CD4-positive, alpha-beta T cell treated with Interleukin-6 at 100 ng/mL for 8 hours (primary cell): ENCODE results near the gene ARL17B.
"Not testable (repeated sequence)": the region's sequence is repeated elsewhere in the genome, so short reads cannot be mapped to it uniquely, and the experiment has no call there.

Source experiments
- DNase-seq: peaks from one replicate; pipeline ENCODE4 v3.0.0-alpha.2; 2020; ENCODE audit warnings: mixed read lengths, low spot score

The ARL17B gene

GRCh38 chr17:46361755-46362154 lies at the start of gene ARL17B:
Gene ARL17B, minus strand, starts transcription at chr17:46361766. Its CDS starts 3,369 bp downstream, at chr17:46358397.
- not testable (repeated sequence) for DNase-seq

GRCh38 chr17:46409864-46410263 lies 48.3 kb upstream of the ARL17B start:
- not testable (repeated sequence) for DNase-seq

- not testable (repeated sequence) for DNase-seq
These were observed 45.6 kb upstream of the ARL17B start for GRCh38 chr17:46407155-46407554.

- not testable (repeated sequence) for DNase-seq
These were observed 39.6 kb upstream of the ARL17B start for GRCh38 chr17:46401033-46401787.

- DNase-seq = not testable (repeated sequence)
These were observed 39.0 kb upstream of the ARL17B start for GRCh38 chr17:46400543-46400942.

GRCh38 chr17:46399993-46400392 lies 38.4 kb upstream of the ARL17B start:
- not testable (repeated sequence) for DNase-seq

- not testable (repeated sequence) for DNase-seq
These were observed 34.7 kb upstream of the ARL17B start for GRCh38 chr17:46396292-46396691.

GRCh38 chr17:46393702-46394101 lies 32.1 kb upstream of the ARL17B start:
- DNase-seq = not testable (repeated sequence)

GRCh38 chr17:46385491-46385890 lies 23.9 kb upstream of the ARL17B start:
- DNase-seq = not testable (repeated sequence)

- DNase-seq = not testable (repeated sequence)
These were observed 21.6 kb upstream of the ARL17B start for GRCh38 chr17:46383118-46383517.

- not testable (repeated sequence) for DNase-seq
These were observed 11.9 kb upstream of the ARL17B start for GRCh38 chr17:46373418-46373817.

GRCh38 chr17:46372236-46373229 lies 11.0 kb upstream of the ARL17B start:
- not testable (repeated sequence) for DNase-seq

- not testable (repeated sequence) for DNase-seq
These were observed 6.0 kb upstream of the ARL17B start for GRCh38 chr17:46367520-46367919.

- not testable (repeated sequence) for DNase-seq
These were observed 326 bp downstream of the ARL17B start for GRCh38 chr17:46361145-46361735.

GRCh38 chr17:46353856-46354255 lies 7.7 kb downstream of the ARL17B start:
- not testable (repeated sequence) for DNase-seq

- not testable (repeated sequence) for DNase-seq
These were observed 12.5 kb downstream of the ARL17B start for GRCh38 chr17:46349060-46349459.

GRCh38 chr17:46348345-46348744 lies 13.2 kb downstream of the ARL17B start:
- DNase-seq = not testable (repeated sequence)

- not testable (repeated sequence) for DNase-seq
These were observed 19.4 kb downstream of the ARL17B start for GRCh38 chr17:46342131-46342530.

- not testable (repeated sequence) for DNase-seq
These were observed 20.3 kb downstream of the ARL17B start for GRCh38 chr17:46341220-46341619.

GRCh38 chr17:46294831-46295230 lies 66.7 kb downstream of the ARL17B start, which contains the start of gene LRRC37A:
Gene LRRC37A, plus strand, starts transcription at chr17:46295131. Its CDS starts 3 bp downstream, at chr17:46295134.
- not testable (repeated sequence) for DNase-seq

- not testable (repeated sequence) for DNase-seq
These were observed 69.9 kb downstream of the ARL17B start for GRCh38 chr17:46291618-46292017.
